ENCODE results near the gene USP3. TPM values are rescaled to one million over a fixed set of nuclear protein-coding genes. Genes with fewer than 3 reads are reported as not detected.

USP3 gene
- polyA plus RNA-seq, 1 donor (not counting 4 experiments of a cell fraction or from before 2014, with no cell fraction given): 16.2 TPM

- no peak overlapping the region for H3K4me3 ChIP-seq (ENCODE audit: control insufficient read depth in 2 of 3, extremely low read depth in 1 of 3, insufficient read depth in 2 of 3, low read depth in 1 of 3, low read length in 3 of 3)
- dilution Hi-C loops (cut with MboI; ENCODE audit: extremely low pct_ligation_motif_present, low sequenced_read_pairs): no loop called here
- TF ChIP-seq CTCF (optimal IDR thresholded peaks at IDR 0.05 in 1 of 3, IDR thresholded peaks at IDR 0.05 in 1 of 3, conservative IDR thresholded peaks at IDR 0.05 in 1 of 3; ENCODE audit: extremely low read depth in 1 of 3, insufficient read depth in 2 of 3, low read length in 3 of 3) (no peak), EZH2 (IDR thresholded peaks at IDR 0.05; ENCODE audit: low read length) (no peak)
- no peak for FAIRE-seq
- peak overlapping the region; percentile 0 for H3K27ac ChIP-seq (ENCODE audit: control insufficient read depth, insufficient read depth, low read length)
- H3K4me2 ChIP-seq (ENCODE audit: control insufficient read depth, extremely low read depth, insufficient read depth, low read depth, low read length): no peak overlapping the region
- H3K9me3 ChIP-seq (ENCODE audit: control insufficient read depth, low read depth, low read length): no peaks in the 10 kb centered on the region
- no peak overlapping the region for H2AFZ ChIP-seq (ENCODE audit: control insufficient read depth, low read length)
- no peak for DNase-seq (ENCODE audit: low read depth, low spot score)
- H3K9ac ChIP-seq (ENCODE audit: control insufficient read depth, extremely low read depth, insufficient read depth, low read length): no peak overlapping the region
- H4K20me1 ChIP-seq (ENCODE audit: control insufficient read depth, extremely low read depth, insufficient read depth, low read length): no peaks in the 10 kb centered on the region
- H3K79me2 ChIP-seq (ENCODE audit: control insufficient read depth, insufficient read depth, low read length): no peaks in the 10 kb centered on the region
- no peaks in the 10 kb centered on the region for H3K9me1 ChIP-seq (ENCODE audit: control insufficient read depth, extremely low read depth, insufficient read depth, low read length)
- H3K36me3 ChIP-seq (ENCODE audit: control insufficient read depth in 2 of 2, extremely low read depth in 1 of 2, insufficient read depth in 2 of 2, low read length in 2 of 2): no peaks in the 10 kb centered on the region
- no peaks in the 10 kb centered on the region for H3K4me1 ChIP-seq (ENCODE audit: control insufficient read depth, extremely low read depth, insufficient read depth, low read length)
- H3K27me3 ChIP-seq (ENCODE audit: control insufficient read depth, extremely low read depth, insufficient read depth, low read length): no peaks in the 10 kb centered on the region
Observed at GRCh38 chr15:63582179-63582578, 77.8 kb downstream of the USP3 start.

- FAIRE-seq: no peak
- TF ChIP-seq CTCF (optimal IDR thresholded peaks at IDR 0.05 in 1 of 3, IDR thresholded peaks at IDR 0.05 in 1 of 3, conservative IDR thresholded peaks at IDR 0.05 in 1 of 3; ENCODE audit: extremely low read depth in 1 of 3, insufficient read depth in 2 of 3, low read length in 3 of 3): no peak
- TF ChIP-seq EZH2 (IDR thresholded peaks at IDR 0.05; ENCODE audit: low read length): no peak
- no peaks in the 10 kb centered on the region for H3K36me3 ChIP-seq (ENCODE audit: control insufficient read depth in 2 of 2, extremely low read depth in 1 of 2, insufficient read depth in 2 of 2, low read length in 2 of 2)
- dilution Hi-C loops (cut with MboI; ENCODE audit: extremely low pct_ligation_motif_present, low sequenced_read_pairs): no loop called here
- peak overlapping the region; percentile 0 for H3K27ac ChIP-seq (ENCODE audit: control insufficient read depth, insufficient read depth, low read length)
- no peaks in the 10 kb centered on the region for H3K27me3 ChIP-seq (ENCODE audit: control insufficient read depth, extremely low read depth, insufficient read depth, low read length)
- H3K9me3 ChIP-seq (ENCODE audit: control insufficient read depth, low read depth, low read length): no peaks in the 10 kb centered on the region
- no peak for DNase-seq (ENCODE audit: low read depth, low spot score)
- H3K4me3 ChIP-seq (ENCODE audit: control insufficient read depth in 2 of 3, extremely low read depth in 1 of 3, insufficient read depth in 2 of 3, low read depth in 1 of 3, low read length in 3 of 3): no peak overlapping the region
- no peaks in the 10 kb centered on the region for H3K79me2 ChIP-seq (ENCODE audit: control insufficient read depth, insufficient read depth, low read length)
- no peaks in the 10 kb centered on the region for H4K20me1 ChIP-seq (ENCODE audit: control insufficient read depth, extremely low read depth, insufficient read depth, low read length)
- no peaks in the 10 kb centered on the region for H3K9me1 ChIP-seq (ENCODE audit: control insufficient read depth, extremely low read depth, insufficient read depth, low read length)
- H3K4me2 ChIP-seq (ENCODE audit: control insufficient read depth, extremely low read depth, insufficient read depth, low read depth, low read length): no peak overlapping the region
- no peak overlapping the region for H3K9ac ChIP-seq (ENCODE audit: control insufficient read depth, extremely low read depth, insufficient read depth, low read length)
- no peak overlapping the region for H2AFZ ChIP-seq (ENCODE audit: control insufficient read depth, low read length)
- H3K4me1 ChIP-seq (ENCODE audit: control insufficient read depth, extremely low read depth, insufficient read depth, low read length): no peaks in the 10 kb centered on the region
Observed at GRCh38 chr15:63582718-63583426, 78.5 kb downstream of the USP3 start.

All from keratinocyte (primary cell).